ENCODE results near the gene ARHGAP45. TPM values are rescaled to one million over a fixed set of nuclear protein-coding genes. Genes with fewer than 3 reads are reported as not detected.

Gene ARHGAP45
- total RNA-seq, 2 experiments from 2014 or later = 136 to 150 TPM

GRCh38 chr19:1084024-1084868, 17.3 kb downstream of the ARHGAP45 start:
- ATAC-seq (no peak), DNase-seq (peak; percentile 62)
- Mint-ChIP-seq H3K4me1 (ENCODE audit: low read depth) (peaks cover 61% of the 10 kb centered on the region), H3K36me3 (ENCODE audit: low read depth) (peaks cover 69% of the 10 kb centered on the region), H3K27me3 (no peaks in the 10 kb centered on the region), H3K27ac (peak overlapping the region; percentile 48), H3K4me3 (no peak overlapping the region), H3K9me3 (no peaks in the 10 kb centered on the region)
- ChIA-PET POLR2A (interaction anchor here (0.7 to 10.0 kb wide), 10 partner anchors 9 to 175 kb away, joined by 3 to 148 read pairs (median 4); partner anchors contain the start of genes CNN2 and POLR2E), CTCF (interaction anchor here (1.0 kb wide), 1 partner anchor 111 kb away, joined by 3 read pairs; no protein-coding TSS in a partner anchor)
- TF ChIP-seq CTCF (IDR thresholded peaks at IDR 0.05) = no peak
- intact Hi-C loops (cut with micrococcal nuclease) = no loop called here

GRCh38 chr19:1085053-1085658, 18.2 kb downstream of the ARHGAP45 start:
- no peak overlapping the region for H3K4me3 Mint-ChIP-seq
- peaks cover 58% of the 10 kb centered on the region for H3K4me1 Mint-ChIP-seq (ENCODE audit: low read depth)
- TF ChIP-seq CTCF (IDR thresholded peaks at IDR 0.05) = no peak
- H3K27ac Mint-ChIP-seq = peak overlapping the region; percentile 40
- H3K36me3 Mint-ChIP-seq (ENCODE audit: low read depth) = peaks cover 64% of the 10 kb centered on the region
- no peak for DNase-seq
- ChIA-PET POLR2A (interaction anchor here (0.7 to 10.0 kb wide), 11 partner anchors 9 to 174 kb away, joined by 3 to 148 read pairs (median 6); partner anchors contain the start of genes ARHGAP45, CNN2 and POLR2E), CTCF (no interaction called here)
- ATAC-seq = no peak
- no peaks in the 10 kb centered on the region for H3K9me3 Mint-ChIP-seq
- intact Hi-C loops (cut with micrococcal nuclease) = no loop called here
- H3K27me3 Mint-ChIP-seq = no peaks in the 10 kb centered on the region

GRCh38 chr19:1085676-1086442, 18.9 kb downstream of the ARHGAP45 start:
- TF ChIP-seq CTCF (IDR thresholded peaks at IDR 0.05) = no peak
- Mint-ChIP-seq H3K36me3 (ENCODE audit: low read depth) (peaks cover 60% of the 10 kb centered on the region), H3K27me3 (no peaks in the 10 kb centered on the region), H3K27ac (no peak overlapping the region), H3K9me3 (no peaks in the 10 kb centered on the region), H3K4me3 (no peak overlapping the region), H3K4me1 (ENCODE audit: low read depth) (peaks cover 56% of the 10 kb centered on the region)
- DNase-seq (no peak), ATAC-seq (no peak)
- intact Hi-C loops (cut with micrococcal nuclease) = no loop called here
- ChIA-PET POLR2A (interaction anchor here (1.2 to 10.0 kb wide), 11 partner anchors 9 to 176 kb away, joined by 3 to 148 read pairs (median 6); partner anchors contain the start of genes ARHGAP45, CNN2 and POLR2E), CTCF (interaction anchor here (1.1 kb wide), 1 partner anchor 155 kb away, joined by 3 read pairs; no protein-coding TSS in a partner anchor)

- Mint-ChIP-seq H3K9me3 (no peaks in the 10 kb centered on the region), H3K27ac (no peak overlapping the region), H3K27me3 (no peaks in the 10 kb centered on the region), H3K36me3 (ENCODE audit: low read depth) (peaks cover 58% of the 10 kb centered on the region), H3K4me1 (ENCODE audit: low read depth) (peaks cover 57% of the 10 kb centered on the region), H3K4me3 (no peak overlapping the region)
- intact Hi-C loops (cut with micrococcal nuclease) = no loop called here
- no peak for TF ChIP-seq CTCF (IDR thresholded peaks at IDR 0.05)
- DNase-seq (no peak), ATAC-seq (no peak)
- CTCF ChIA-PET = interaction anchor here (1.1 to 2.4 kb wide), 2 partner anchors 20 to 154 kb away, joined by 3 to 10 read pairs; partner anchors contain the start of gene ARHGAP45
- POLR2A ChIA-PET = interaction anchor here (1.2 to 10.0 kb wide), 10 partner anchors 8 to 175 kb away, joined by 3 to 148 read pairs (median 6); partner anchors contain the start of genes ARHGAP45, CNN2 and POLR2E
These were observed 19.6 kb downstream of the ARHGAP45 start for GRCh38 chr19:1086613-1087012.

Measured in activated CD8-positive, alpha-beta T cell treated with anti-CD3 and anti-CD28 coated beads for 36 hours (primary cell).